GM21619 (cell line): Measurements from ENCODE around the gene ZNF599.
"Not testable (repeated sequence)": the region's sequence is repeated elsewhere in the genome, so short reads cannot be mapped to it uniquely, and the experiment has no call there.

ENCODE experiments used
- ATAC-seq: cut with Tn5 transposase; IDR thresholded peaks from one replicate; pipeline ENCODE4 v1.9.1; 2021; ENCODE audit not compliant: unreplicated experiment

The ZNF599 gene

DNA sequence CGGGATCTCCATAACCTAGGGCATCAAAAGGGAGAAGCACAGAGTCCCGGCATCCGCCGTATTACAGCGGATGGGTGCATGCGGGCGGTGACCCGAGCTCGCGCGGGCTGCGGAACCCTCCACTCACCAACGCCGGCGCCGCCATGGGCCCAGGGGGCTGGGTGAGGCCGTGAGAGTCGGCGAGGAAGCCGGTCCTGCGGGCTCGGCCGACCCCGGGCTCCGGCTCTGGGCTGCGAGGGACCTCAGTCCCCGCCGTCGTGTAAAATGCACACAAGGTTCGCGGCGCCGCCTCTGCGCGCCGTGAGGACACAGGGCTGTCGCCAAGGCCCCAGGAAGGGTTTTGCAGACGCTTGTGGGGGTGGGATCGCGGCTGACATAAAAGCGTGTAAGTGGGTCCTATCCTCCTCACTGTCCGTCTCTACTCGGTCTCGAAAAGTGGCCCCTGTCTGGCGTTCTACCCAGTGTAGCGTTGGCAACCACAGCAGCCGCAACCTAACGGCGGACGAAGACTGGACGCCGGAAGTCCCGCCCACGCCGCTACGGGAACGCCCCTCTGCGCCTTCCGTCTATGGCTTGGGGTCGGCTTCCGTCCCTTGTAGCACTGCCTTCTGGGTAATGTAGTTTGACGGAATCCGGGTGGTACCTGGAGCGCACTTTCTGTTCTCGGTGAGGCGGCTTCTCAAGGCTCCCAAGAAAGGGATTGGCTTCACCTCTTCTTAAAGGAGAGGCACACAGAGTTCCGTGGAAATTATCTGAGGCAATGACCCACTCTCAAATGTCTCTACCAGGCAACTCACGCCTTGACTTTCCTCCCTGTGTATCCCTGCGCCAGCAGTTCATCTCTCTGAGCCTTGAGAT lies at the start of gene ZNF599:
ZNF599 (minus strand) TSS at position 519 of the 858 bp plus-strand sequence; CDS start at position 145, 374 bp downstream.
- peak; percentile 97 for ATAC-seq

- no peak for ATAC-seq
Measured at GRCh38 chr19:34818270-34818669, 45.3 kb upstream of the ZNF599 start.

- no peak for ATAC-seq
Measured at GRCh38 chr19:34816708-34817107, 43.7 kb upstream of the ZNF599 start.

DNA sequence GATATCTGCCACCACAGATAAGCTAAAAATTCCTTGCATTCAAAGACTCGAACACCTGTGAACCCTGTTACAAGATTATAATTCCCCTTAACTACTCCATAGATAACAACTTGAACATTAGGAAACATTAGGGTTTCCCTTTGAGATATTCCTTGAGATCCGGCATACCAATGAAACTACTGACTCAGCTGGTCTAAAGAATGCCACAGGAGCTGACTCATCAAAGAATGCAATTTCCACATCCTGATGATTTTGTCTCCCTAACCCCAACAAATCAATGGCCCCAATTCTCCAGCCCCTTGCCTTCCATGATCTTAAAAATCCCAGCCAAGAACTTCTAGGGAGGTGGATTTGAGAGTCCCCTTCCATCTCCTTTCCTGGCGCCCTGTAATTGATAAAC lies 35.6 kb upstream of the ZNF599 start:
- ATAC-seq, result no peak

DNA sequence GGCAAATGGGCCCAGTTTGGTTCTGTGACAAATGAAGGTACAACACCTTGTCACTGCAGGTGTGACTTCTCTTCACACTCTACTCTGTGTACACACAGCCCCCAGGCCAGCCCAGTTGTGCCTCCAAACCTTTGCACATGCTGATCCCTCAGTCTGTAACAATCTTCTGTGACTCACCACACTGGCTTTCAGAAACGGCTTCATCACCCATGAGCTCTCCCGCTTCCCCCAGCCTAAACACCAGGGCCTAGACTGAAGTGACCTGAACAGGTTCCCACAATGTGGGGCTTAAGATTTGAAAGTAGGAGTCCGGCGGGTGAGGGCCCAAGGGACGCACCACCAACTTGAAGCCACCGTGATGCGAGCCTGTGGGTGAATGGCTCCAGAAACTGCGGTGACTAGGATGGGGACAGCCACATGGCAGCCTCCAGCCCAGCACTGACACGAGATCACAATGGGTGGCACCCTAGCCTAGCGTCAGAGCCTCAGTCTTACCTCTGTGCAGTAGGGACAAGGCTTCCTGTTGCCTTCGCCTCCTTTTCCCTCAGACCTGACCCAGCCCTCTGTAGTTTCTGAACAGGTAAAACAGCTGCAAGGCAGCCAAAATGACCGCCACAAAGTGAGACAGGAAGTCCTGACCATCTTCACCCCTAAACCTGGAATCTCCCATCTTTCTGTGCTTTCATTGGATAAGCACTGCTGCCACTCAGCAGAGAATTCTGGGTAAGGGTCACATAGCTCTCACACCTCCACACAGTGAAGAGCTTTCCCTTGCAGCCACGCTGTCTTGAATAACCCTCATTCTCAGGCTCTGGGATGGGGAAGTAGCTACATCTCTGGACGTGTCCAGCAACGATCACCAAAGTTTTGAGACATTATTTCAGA lies 34.2 kb upstream of the ZNF599 start:
- no peak for ATAC-seq

DNA sequence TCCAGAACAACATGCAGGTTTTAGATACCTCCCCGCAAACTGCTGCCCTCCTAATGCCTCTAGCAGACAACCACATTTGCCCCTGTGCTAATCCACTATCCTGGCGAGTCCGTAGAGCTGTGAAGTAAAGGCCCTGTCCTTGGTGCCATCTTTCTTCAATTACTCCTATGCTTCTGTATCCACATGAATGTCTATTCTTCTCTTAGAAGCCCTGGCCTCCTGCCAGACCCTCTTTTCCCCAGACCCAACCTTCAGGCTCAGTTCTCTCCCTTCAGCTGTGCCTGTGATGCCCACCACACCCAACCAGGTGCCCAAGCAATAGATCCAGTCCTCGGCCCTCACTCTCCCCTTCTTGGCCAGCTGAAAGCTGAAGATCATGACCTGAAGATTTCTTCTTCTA lies 31.1 kb upstream of the ZNF599 start:
- no peak for ATAC-seq

- not testable (repeated sequence) for ATAC-seq
Measured at GRCh38 chr19:34796953-34797352, 23.9 kb upstream of the ZNF599 start.

GRCh38 chr19:34794066-34794960 lies 21.3 kb upstream of the ZNF599 start:
- no peak for ATAC-seq

DNA sequence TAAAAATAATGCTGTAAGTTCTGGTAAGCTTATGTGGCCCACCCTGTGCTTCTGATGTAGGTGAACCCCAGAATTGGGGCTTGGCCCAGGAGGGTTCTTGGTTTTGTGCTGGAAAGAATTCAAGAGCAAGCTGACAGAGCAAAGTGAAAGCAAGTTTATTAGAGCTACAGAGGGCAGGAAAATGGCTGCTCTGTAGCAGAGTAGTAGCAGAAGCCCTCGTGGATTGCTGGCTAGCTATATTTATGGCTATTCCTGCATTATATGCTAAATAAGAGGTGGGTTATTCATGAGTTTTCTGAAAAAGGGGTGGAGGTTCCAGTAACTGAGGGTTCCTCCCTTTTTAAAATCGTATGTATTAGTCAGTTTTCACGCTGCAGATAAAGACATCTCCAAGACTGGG lies 20.6 kb upstream of the ZNF599 start:
- no peak for ATAC-seq

GRCh38 chr19:34788074-34788473 lies 15.1 kb upstream of the ZNF599 start:
- no peak for ATAC-seq

- no peak for ATAC-seq
Measured at GRCh38 chr19:34787059-34787824, 14.2 kb upstream of the ZNF599 start.

GRCh38 chr19:34786236-34786635 lies 13.2 kb upstream of the ZNF599 start:
- no peak for ATAC-seq

GRCh38 chr19:34779652-34780051 lies 6.6 kb upstream of the ZNF599 start:
- no peak for ATAC-seq

DNA sequence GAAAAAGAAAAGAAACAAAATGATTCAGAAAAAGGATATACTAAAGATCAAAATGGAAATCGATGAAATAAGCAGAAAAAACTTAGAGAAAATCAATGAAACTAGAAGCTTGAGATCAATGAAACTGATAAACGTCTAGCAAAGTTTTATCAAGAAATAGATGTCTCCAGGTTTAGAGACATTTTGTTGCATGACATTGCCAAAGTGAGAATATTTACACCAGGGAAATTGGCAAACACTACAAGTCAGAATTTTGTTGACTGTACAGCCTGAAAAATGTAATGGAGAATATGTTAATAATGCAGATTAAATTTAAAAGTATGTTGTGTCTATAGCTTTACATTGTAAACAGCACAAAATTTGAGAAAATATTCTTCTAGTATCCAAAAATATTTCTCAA lies 5.3 kb upstream of the ZNF599 start:
- no peak for ATAC-seq

- ATAC-seq, result no peak
Measured at GRCh38 chr19:34774857-34775256, 1.8 kb upstream of the ZNF599 start.

DNA sequence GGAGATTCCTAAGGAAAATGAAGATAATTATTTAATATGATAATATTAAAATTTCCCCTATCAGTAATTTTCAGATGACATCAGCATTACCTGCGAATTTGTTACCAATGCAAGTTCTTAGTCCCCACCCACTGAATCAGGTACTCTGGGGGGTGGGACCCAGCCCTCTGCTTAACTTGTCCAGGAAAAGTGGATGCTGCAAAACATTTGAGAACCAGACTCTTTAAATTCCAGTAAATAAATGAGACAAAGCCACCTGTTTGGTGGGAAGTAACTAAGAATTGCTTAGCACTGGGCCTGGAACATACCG lies 495 bp upstream of the ZNF599 start:
- ATAC-seq, result no peak

GRCh38 chr19:34767951-34768350 lies 5.1 kb downstream of the ZNF599 start:
- ATAC-seq, result no peak

- no peak for ATAC-seq
Measured at GRCh38 chr19:34766386-34766785, 6.6 kb downstream of the ZNF599 start.

DNA sequence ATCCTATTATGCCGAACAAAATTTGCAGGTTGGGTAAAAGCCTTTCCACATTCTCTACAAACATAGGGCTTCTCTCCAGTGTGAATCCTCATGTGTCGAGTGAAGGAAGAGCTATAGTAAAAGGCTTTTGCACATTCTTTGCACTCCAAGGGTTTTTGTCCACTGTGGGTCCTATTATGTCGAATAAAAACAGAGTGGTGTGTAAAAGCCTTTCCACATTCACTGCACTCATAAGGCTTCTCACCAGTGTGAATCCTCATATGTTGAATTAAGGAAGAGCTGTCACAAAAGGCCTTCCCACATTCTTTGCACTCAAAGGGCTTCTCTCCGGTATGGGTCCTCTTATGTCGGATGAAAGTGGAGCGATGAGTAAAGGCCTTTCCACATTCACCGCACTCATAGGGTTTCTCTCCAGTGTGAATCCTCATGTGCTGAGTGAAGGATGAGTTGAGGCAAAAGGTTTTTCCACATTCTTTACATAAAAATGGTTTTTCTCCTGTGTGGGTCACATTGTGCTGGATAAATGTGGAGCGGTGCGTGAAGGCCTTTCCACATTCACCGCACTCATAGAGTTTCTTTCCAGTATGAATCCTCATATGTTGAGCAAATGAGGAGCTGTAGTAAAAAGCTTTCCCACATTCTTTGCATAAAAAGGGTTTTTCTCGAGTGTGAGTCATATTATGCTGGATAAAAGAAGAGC lies 13.6 kb downstream of the ZNF599 start:
- no peak for ATAC-seq

GRCh38 chr19:34757441-34757840 lies 15.6 kb downstream of the ZNF599 start:
- no peak for ATAC-seq
